SK-N-SH treated with all-trans-retinoic acid at 6 μM for 48 hours (cell line): ENCODE data around the gene SPINK4.
A peak's percentile ranks its signal among the peaks of the same experiment; 100 is the strongest.

Experiments
- ARNTL ChIP-seq: fragments of 450-650 bp; formaldehyde crosslinking; IDR thresholded peaks from 2 replicates; pipeline ENCODE4 v1.5.0; 2020; ENCODE audit warnings: low read depth, mild to moderate bottlenecking, moderate library complexity, borderline replicate concordance
- CREB5 ChIP-seq: fragments of 250-450 bp; sonication (Bioruptor Pico); IDR thresholded peaks from 2 replicates; pipeline ENCODE4 v1.5.1; 2020; ENCODE audit warnings: low read depth, mild to moderate bottlenecking, moderate library complexity
- PATZ1 ChIP-seq: fragments of 250-450 bp; sonication (Bioruptor Pico); IDR thresholded peaks from 2 replicates; pipeline ENCODE4 v1.8.0; 2020; ENCODE audit warnings: mild to moderate bottlenecking, moderate library complexity, borderline replicate concordance
- TCF4 ChIP-seq: fragments of 250-450 bp; sonication (Bioruptor Pico); IDR thresholded peaks from 2 replicates; pipeline ENCODE4 v1.8.0; 2021; ENCODE audit warnings: mild to moderate bottlenecking, moderate library complexity, borderline replicate concordance
- ZFP30 ChIP-seq: fragments of 450-650 bp; formaldehyde crosslinking; IDR thresholded peaks from 2 replicates; pipeline ENCODE4 v1.5.0; 2022; ENCODE audit warnings: mild to moderate bottlenecking, moderate library complexity
- ZNF565 ChIP-seq: fragments of 450-650 bp; formaldehyde crosslinking; conservative IDR thresholded peaks from 2 replicates; pipeline ENCODE4 v1.5.0; 2020; ENCODE audit warnings: low read depth, mild to moderate bottlenecking, moderate library complexity

GRCh38 chr9:33290247-33291030 is 50.5 kb downstream of the SPINK4 start, which contains the start of gene NFX1:
- peak; percentile 41; the same call in 1 of the 2 replicates for TF ChIP-seq ARNTL (CRISPR knock-in tag)
- no peak for TF ChIP-seq ZNF565 (CRISPR knock-in tag)
- no peak for TF ChIP-seq PATZ1 (CRISPR knock-in tag)
- no peak for TF ChIP-seq TCF4
- TF ChIP-seq ZFP30 (CRISPR knock-in tag), result no peak
- TF ChIP-seq CREB5 (CRISPR knock-in tag), result no peak
